ENCODE measurements around the gene LHFPL3. TPM values are rescaled to one million over a fixed set of nuclear protein-coding genes. Genes with fewer than 3 reads are reported as not detected.
A peak's percentile ranks its signal among the peaks of the same experiment; 100 is the strongest.

LHFPL3 gene
- total and polyA plus RNA-seq, 9 of the 15 experiments (the other 6 are each of a cell fraction or from before 2014, with no cell fraction given), result 0.21 to 0.52 TPM; not detected in 7

GRCh38 chr7:104933521-104933988 is 605.2 kb downstream of the LHFPL3 start:
- Histone ChIP-seq H3K27ac (ENCODE audit: extremely low read depth, low read depth, low read length) (no peak overlapping the region), H3K9me1 (ENCODE audit: control insufficient read depth, insufficient read depth, low read length) (peaks cover 3% of the 10 kb centered on the region), H2AFZ (ENCODE audit: low read depth, low read length) (no peak overlapping the region), H3K4me3 (no peak overlapping the region), H3K27me3 (ENCODE audit: control insufficient read depth in 2 of 2, insufficient read depth in 2 of 2, low read length in 2 of 2) (peaks cover 10 to 20% of the 10 kb centered on the region in 2 experiments; a peak in 4 of 5 replicates), H3K9ac (ENCODE audit: insufficient read depth in 1 of 2, low read depth in 2 of 2, low read length in 2 of 2) (no peak overlapping the region), H3K4me2 (ENCODE audit: insufficient read depth, low read length) (no peak overlapping the region), H4K20me1 (replicated peaks; ENCODE audit: control insufficient read depth, insufficient read depth, low read length) (no peaks in the 10 kb centered on the region), H3K4me1 (replicated peaks in 1 of 2; ENCODE audit: control insufficient read depth in 2 of 2, insufficient read depth in 2 of 2, low read length in 2 of 2) (no peaks in the 10 kb centered on the region; a peak in 1 of 5 replicates), H3K9me3 (replicated peaks; ENCODE audit: control insufficient read depth, insufficient read depth, low read depth, low read length) (no peaks in the 10 kb centered on the region), H3K36me3 (ENCODE audit: control insufficient read depth, insufficient read depth, low read length) (no peaks in the 10 kb centered on the region), H3K79me2 (ENCODE audit: control insufficient read depth, insufficient read depth, low read length) (no peaks in the 10 kb centered on the region)
- no TSS peak for BruUV-seq (replicated peaks)
- CTCF ChIA-PET (ENCODE audit: low intra/inter-chr PET ratio), result no interaction called here
- intact Hi-C loops (cut with micrococcal nuclease), result no loop called here
- ATAC-seq (no peak), DNase-seq (ENCODE audit: extremely low read depth in 1 of 4, low spot score in 3 of 4) (no peak), FAIRE-seq (no peak)
- in situ Hi-C loops (cut with MboI), result no loop called here
- WGBS (ENCODE audit: insufficient coverage, low coverage, missing lambda C conversion rate), result 8% methylated on average over 6 of the region's 6 CpGs
- TF ChIP-seq ZFP30 (CRISPR knock-in tag; IDR thresholded peaks at IDR 0.05; ENCODE audit: borderline replicate concordance), result no peak
- no peak for TF ChIP-seq NELFE (IDR thresholded peaks at IDR 0.05; ENCODE audit: insufficient read depth, insufficient read length)
- no peak for TF ChIP-seq NR4A1 (CRISPR knock-in tag; IDR thresholded peaks at IDR 0.05)
- TF ChIP-seq NR4A1 (tag; IDR thresholded peaks at IDR 0.05), result no peak
- TF ChIP-seq NFE2L1 (tag; IDR thresholded peaks at IDR 0.05; ENCODE audit: borderline replicate concordance, low read depth), result no peak
- POLR2A ChIA-PET, result no interaction called here

- no peaks in the 10 kb centered on the region for H3K79me2 ChIP-seq (ENCODE audit: control insufficient read depth, insufficient read depth, low read length)
- no peak for ATAC-seq
- H3K36me3 ChIP-seq (ENCODE audit: control insufficient read depth, insufficient read depth, low read length), result no peaks in the 10 kb centered on the region
- BruUV-seq (replicated peaks), result no TSS peak
- H3K27me3 ChIP-seq (ENCODE audit: control insufficient read depth in 2 of 2, insufficient read depth in 2 of 2, low read length in 2 of 2), result peaks cover 10 to 22% of the 10 kb centered on the region in 2 experiments; a peak in 4 of 5 replicates
- FAIRE-seq, result no peak
- no peak overlapping the region for H3K4me3 ChIP-seq
- no peak overlapping the region for H2AFZ ChIP-seq (ENCODE audit: low read depth, low read length)
- intact Hi-C loops (cut with micrococcal nuclease) (no loop called here), in situ Hi-C loops (cut with MboI) (no loop called here)
- H3K4me1 ChIP-seq (replicated peaks in 1 of 2; ENCODE audit: control insufficient read depth in 2 of 2, insufficient read depth in 2 of 2, low read length in 2 of 2), result no peaks in the 10 kb centered on the region; a peak in 1 of 5 replicates
- peaks cover 3% of the 10 kb centered on the region for H3K9me1 ChIP-seq (ENCODE audit: control insufficient read depth, insufficient read depth, low read length)
- H3K9ac ChIP-seq (ENCODE audit: insufficient read depth in 1 of 2, low read depth in 2 of 2, low read length in 2 of 2), result no peak overlapping the region
- H4K20me1 ChIP-seq (replicated peaks; ENCODE audit: control insufficient read depth, insufficient read depth, low read length), result no peaks in the 10 kb centered on the region
- WGBS (ENCODE audit: insufficient coverage, low coverage, missing lambda C conversion rate), result 2% methylated on average over 7 of the region's 7 CpGs
- no peaks in the 10 kb centered on the region for H3K9me3 ChIP-seq (replicated peaks; ENCODE audit: control insufficient read depth, insufficient read depth, low read depth, low read length)
- POLR2A ChIA-PET, result no interaction called here
- H3K27ac ChIP-seq (ENCODE audit: extremely low read depth, low read depth, low read length), result no peak overlapping the region
- CTCF ChIA-PET (ENCODE audit: low intra/inter-chr PET ratio), result no interaction called here
- no peak for DNase-seq (ENCODE audit: extremely low read depth in 1 of 4, low spot score in 3 of 4)
- no peak overlapping the region for H3K4me2 ChIP-seq (ENCODE audit: insufficient read depth, low read length)
- TF ChIP-seq STAG1 (CRISPR knock-in tag; IDR thresholded peaks at IDR 0.05; ENCODE audit: borderline replicate concordance) (no peak), HNRNPH1 (optimal IDR thresholded peaks at IDR 0.05; ENCODE audit: low read depth, low read length) (no peak), CEBPB (tag; IDR thresholded peaks at IDR 0.05) (no peak), PBX2 (CRISPR knock-in tag; IDR thresholded peaks at IDR 0.05; ENCODE audit: low read depth) (no peak), PBX2 (tag; conservative IDR thresholded peaks at IDR 0.05; ENCODE audit: low read depth) (peak; percentile 17; the same call in 1 of the 2 replicates), HMGN3 (IDR thresholded peaks at IDR 0.05; ENCODE audit: borderline replicate concordance, extremely low read depth, insufficient read length, low read depth, low read length) (no peak), MEIS2 (IDR thresholded peaks at IDR 0.05; ENCODE audit: partially characterized antibody) (peak; percentile 68), MIER1 (IDR thresholded peaks at IDR 0.05; ENCODE audit: low read depth) (no peak)
These were observed 606.3 kb downstream of the LHFPL3 start for GRCh38 chr7:104934665-104935064.

Measured in K562 (cell line).